Cerebellar nuclear complex (tissue), 1 donor: ENCODE results near the gene MRPL49.
"Not testable (repeated sequence)": the region's sequence is repeated elsewhere in the genome, so short reads cannot be mapped to it uniquely, and the experiment has no call there.

Experiments
- DNase-seq, 2 experiments: peaks; one replicate each; lab custom pipeline; 2025; lab: John Stamatoyannopoulos, UW

The MRPL49 gene

GRCh38 chr11:65165410-65166317, 43.5 kb downstream of the MRPL49 start:
- no peak for DNase-seq

- no peak for DNase-seq
Observed at GRCh38 chr11:65166893-65167292, 44.8 kb downstream of the MRPL49 start.

GRCh38 chr11:65167656-65168055, 45.5 kb downstream of the MRPL49 start:
- DNase-seq: no peak

GRCh38 chr11:65169164-65169641, 47.1 kb downstream of the MRPL49 start:
- DNase-seq: no peak

GRCh38 chr11:65170058-65170534, 48.0 kb downstream of the MRPL49 start, which contains the start of gene SPDYC:
Gene SPDYC (plus strand): TSS chr11:65170233. CDS start chr11:65171358, 1,125 bp downstream.
- no peak for DNase-seq

- DNase-seq: no peak
Observed at GRCh38 chr11:65172600-65172999, 50.5 kb downstream of the MRPL49 start.

- DNase-seq: not testable (repeated sequence)
Observed at GRCh38 chr11:65174571-65175010, 52.5 kb downstream of the MRPL49 start.
